H9 (cell line): Measurements from ENCODE around the gene EPHA3. TPM values are rescaled to one million over a fixed set of nuclear protein-coding genes. Genes with fewer than 3 reads are reported as not detected.

Source experiments
- DNase-seq: peaks from one replicate; pipeline ENCODE4 v3.0.0-alpha.2; 2017
- H2AFZ ChIP-seq: one replicate; pipeline ENCODE4 v1.6.1; 2013; ENCODE audit warnings: mild to moderate bottlenecking, low read length, control low read depth, moderate library complexity
- H2AK5ac ChIP-seq: 2 replicates; pipeline ENCODE4 v1.6.1; 2013; ENCODE audit warnings: low read length, control low read depth, mixed read lengths; ENCODE audit not compliant: insufficient read length
- H2BK120ac ChIP-seq: one replicate; pipeline ENCODE4 v1.6.1; 2013; ENCODE audit warnings: low read depth, mild to moderate bottlenecking, low read length, control low read depth, inconsistent platforms; ENCODE audit not compliant: poor library complexity, severe bottlenecking
- H2BK12ac ChIP-seq: 2 replicates; pipeline ENCODE4 v1.6.1; 2013; ENCODE audit warnings: low read length, control low read depth, mixed read lengths, low read depth; ENCODE audit not compliant: insufficient read length
- H2BK15ac ChIP-seq: 2 replicates; pipeline ENCODE4 v1.6.1; 2013; ENCODE audit warnings: low read depth, low read length, control low read depth
- H2BK20ac ChIP-seq: one replicate; pipeline ENCODE4 v1.6.1; 2013; ENCODE audit warnings: low read depth, mild to moderate bottlenecking, low read length, control low read depth, inconsistent platforms; ENCODE audit not compliant: poor library complexity, severe bottlenecking
- H2BK5ac ChIP-seq: 2 replicates; pipeline ENCODE4 v1.6.1; 2013; ENCODE audit warnings: low read length, control low read depth, mixed read lengths; ENCODE audit not compliant: insufficient read length
- H3K14ac ChIP-seq: 2 replicates; pipeline ENCODE4 v1.6.1; 2013; ENCODE audit warnings: low read length, control low read depth; ENCODE audit not compliant: insufficient read depth
- H3K18ac ChIP-seq: 2 replicates; pipeline ENCODE4 v1.6.1; 2013; ENCODE audit warnings: low read depth, mild to moderate bottlenecking, mixed read lengths, low read length, control low read depth; ENCODE audit not compliant: insufficient read length
- H3K23ac ChIP-seq: 2 replicates; pipeline ENCODE4 v1.6.1; 2013; ENCODE audit warnings: low read length, control low read depth, mixed read lengths, low read depth; ENCODE audit not compliant: insufficient read length
- H3K23me2 ChIP-seq: 2 replicates; pipeline ENCODE4 v1.6.1; 2013; ENCODE audit warnings: low read depth, mild to moderate bottlenecking, mixed read lengths, low read length, control low read depth; ENCODE audit not compliant: insufficient read length, poor library complexity, severe bottlenecking
- H3K27ac ChIP-seq: 2 replicates; pipeline ENCODE4 v1.5.1; 2013; ENCODE audit warnings: low read length, control low read depth, mixed read lengths, low read depth; ENCODE audit not compliant: insufficient read length
- H3K27me3 ChIP-seq: 2 replicates; pipeline ENCODE4 v1.6.1; 2013; ENCODE audit warnings: low read length, control low read depth, inconsistent platforms; ENCODE audit not compliant: insufficient read depth
- H3K4ac ChIP-seq: 2 replicates; pipeline ENCODE4 v1.6.1; 2013; ENCODE audit warnings: low read depth, mild to moderate bottlenecking, control low read depth, inconsistent platforms, low read length, moderate library complexity
- H3K4me1 ChIP-seq: 2 replicates; pipeline ENCODE4 v1.6.1; 2013; ENCODE audit warnings: low read length, control low read depth, inconsistent platforms; ENCODE audit not compliant: insufficient read depth
- H3K4me2 ChIP-seq: 2 replicates; pipeline ENCODE4 v1.6.1; 2013; ENCODE audit warnings: low read length, control low read depth, mixed read lengths; ENCODE audit not compliant: insufficient read length, insufficient read depth
- H3K56ac ChIP-seq: 2 replicates; pipeline ENCODE4 v1.6.1; 2013; ENCODE audit warnings: low read depth, mild to moderate bottlenecking, mixed read lengths, low read length, control low read depth; ENCODE audit not compliant: insufficient read length
- H3K79me1 ChIP-seq: 2 replicates; pipeline ENCODE4 v1.6.1; 2013; ENCODE audit warnings: low read depth, mild to moderate bottlenecking, moderate library complexity, low read length, control low read depth, inconsistent platforms; ENCODE audit not compliant: insufficient read depth, poor library complexity, severe bottlenecking
- H3K79me2 ChIP-seq: 2 replicates; pipeline ENCODE4 v1.6.1; 2013; ENCODE audit warnings: low read length, control low read depth, inconsistent platforms; ENCODE audit not compliant: insufficient read depth
- H3K9ac ChIP-seq: 2 replicates; pipeline ENCODE4 v1.6.1; 2013; ENCODE audit warnings: low read length, control low read depth, mixed read lengths; ENCODE audit not compliant: insufficient read length; ENCODE audit errors: extremely low read depth
- H3K9me3 ChIP-seq: one replicate; pipeline ENCODE4 v1.6.1; 2013; ENCODE audit warnings: low read depth, low read length, inconsistent platforms; ENCODE audit not compliant: control insufficient read depth
- H3T11ph ChIP-seq: one replicate; pipeline ENCODE4 v1.6.1; 2013; ENCODE audit warnings: mild to moderate bottlenecking, low read length, control low read depth, inconsistent platforms
- H4K20me1 ChIP-seq: one replicate; pipeline ENCODE4 v1.6.1; 2013; ENCODE audit not compliant: control insufficient read depth, insufficient read length, insufficient read depth
- H4K5ac ChIP-seq: 2 replicates; pipeline ENCODE4 v1.6.1; 2013; ENCODE audit warnings: low read depth, mild to moderate bottlenecking, mixed read lengths, low read length, control low read depth; ENCODE audit not compliant: insufficient read length
- H4K8ac ChIP-seq: replicated peaks from 2 replicates; pipeline ENCODE4 v1.6.1; 2013; ENCODE audit warnings: low read length, control low read depth, mixed read lengths, low read depth; ENCODE audit not compliant: insufficient read length
- H4K91ac ChIP-seq: 2 replicates; pipeline ENCODE4 v1.6.1; 2013; ENCODE audit warnings: low read depth, mild to moderate bottlenecking, moderate library complexity, mixed read lengths, low read length, control low read depth; ENCODE audit not compliant: insufficient read length
- H3K27ac Mint-ChIP-seq, 3 experiments: 2 replicates in 2 of 3; 3 replicates in 1 of 3; pipeline ENCODE4 v1.8.0; 2020 to 2021; ENCODE audit warnings: mixed read lengths in 3 of 3, mild to moderate bottlenecking in 1 of 3, moderate library complexity in 1 of 3
- H3K27me3 Mint-ChIP-seq: 2 replicates; pipeline ENCODE4 v1.8.0; 2021; ENCODE audit warnings: low read depth, mild to moderate bottlenecking, moderate library complexity, mixed read lengths
- H3K36me3 Mint-ChIP-seq, 3 experiments: 2 replicates in 2 of 3; 3 replicates in 1 of 3; pipeline ENCODE4 v1.8.0; 2020 to 2021; ENCODE audit warnings: low read depth in 3 of 3, mixed read lengths in 3 of 3; ENCODE audit not compliant: insufficient read depth in 1 of 3
- H3K4me1 Mint-ChIP-seq, 2 experiments: 2 replicates each; pipeline ENCODE4 v1.8.0; 2020; ENCODE audit warnings: mixed read lengths in 2 of 2
- H3K4me3 Mint-ChIP-seq, 2 experiments: 2 replicates in 1 of 2; 3 replicates in 1 of 2; pipeline ENCODE4 v1.8.0; 2020 to 2021; ENCODE audit warnings: mild to moderate bottlenecking in 2 of 2, mixed read lengths in 2 of 2, moderate library complexity in 1 of 2
- H3K9me3 Mint-ChIP-seq, 2 experiments: 2 replicates in 1 of 2; 3 replicates in 1 of 2; pipeline ENCODE4 v1.8.0; 2020; ENCODE audit warnings: mild to moderate bottlenecking in 2 of 2, mixed read lengths in 2 of 2, moderate library complexity in 1 of 2
- CTCF ChIP-seq: fragments of 200-600 bp; sonication (generic); conservative IDR thresholded peaks from 3 replicates; pipeline ENCODE4 v1.8.0; 2021; ENCODE audit warnings: antibody characterized with exemption, mild to moderate bottlenecking
- WGBS: extraction: QIAGEN DNeasy Blood & Tissue Kit; methylation state at CpG from one replicate; pipeline ENCODE4 v1.1.7; 2013; ENCODE audit warnings: missing lambda C conversion rate, low lambda C conversion rate, mixed read lengths; ENCODE audit not compliant: insufficient read length; ENCODE audit errors: extremely low coverage; 5-methylcytosine and 5-hydroxymethylcytosine counted together
- total RNA-seq: library from RNA; stranded (reverse); gene quantifications from 2 replicates; pipeline ENCODE4 v1.2.1, GENCODE V29; 2021

The EPHA3 gene
- total RNA-seq, 1 experiment from 2014 or later = 0.66 TPM

DNA sequence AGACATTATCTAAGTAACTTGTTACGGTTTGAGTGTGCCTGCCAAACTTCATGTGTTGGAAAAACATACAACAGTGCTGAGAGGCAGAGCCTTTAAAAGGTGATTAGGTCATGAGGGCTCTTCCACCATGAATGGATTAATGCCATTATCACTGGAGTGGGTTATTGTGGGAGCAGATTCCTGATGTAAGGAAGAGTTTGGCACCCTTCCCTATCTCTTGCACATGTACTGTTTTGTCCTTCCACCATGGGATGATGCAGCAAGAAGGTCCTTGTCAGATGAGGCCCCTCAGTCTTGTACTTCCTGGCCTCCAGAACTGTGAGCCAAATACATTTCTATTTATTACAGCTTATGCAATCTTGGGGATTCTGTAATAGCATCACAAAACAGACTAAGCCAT is 413.9 kb downstream of the EPHA3 start:
- H2BK12ac ChIP-seq = no peak overlapping the region
- H4K20me1 ChIP-seq = no peaks in the 10 kb centered on the region
- Mint-ChIP-seq H3K27me3 (no peaks in the 10 kb centered on the region), H3K36me3 (no peaks in the 10 kb centered on the region), H3K4me3 (no peak overlapping the region), H3K4me1 (peaks cover 8% of the 10 kb centered on the region in 2 experiments), H3K27ac (no peak overlapping the region), H3K9me3 (no peaks in the 10 kb centered on the region)
- no peak overlapping the region for H3K23ac ChIP-seq
- no peak overlapping the region for H2BK120ac ChIP-seq
- no peak overlapping the region for H3K18ac ChIP-seq
- H3K9me3 ChIP-seq = no peaks in the 10 kb centered on the region
- no peaks in the 10 kb centered on the region for H3K4me1 ChIP-seq
- H2AFZ ChIP-seq = no peak overlapping the region
- H3K27me3 ChIP-seq = no peaks in the 10 kb centered on the region
- H3K79me2 ChIP-seq = no peaks in the 10 kb centered on the region
- H3K9ac ChIP-seq = no peak overlapping the region
- H3K4me2 ChIP-seq = no peak overlapping the region
- no peak overlapping the region for H4K91ac ChIP-seq
- DNase-seq = no peak
- no peak for TF ChIP-seq CTCF
- no peak overlapping the region for H3K14ac ChIP-seq
- no peaks in the 10 kb centered on the region for H3K79me1 ChIP-seq
- no peak overlapping the region for H4K5ac ChIP-seq
- H3K4ac ChIP-seq = no peak overlapping the region
- H3K27ac ChIP-seq = no peak overlapping the region
- H3K56ac ChIP-seq = no peak overlapping the region
- H2BK5ac ChIP-seq = no peak overlapping the region
- H3T11ph ChIP-seq = no peak overlapping the region
- H2BK15ac ChIP-seq = no peak overlapping the region
- H2BK20ac ChIP-seq = no peak overlapping the region
- no CpG with 5 or more reads among the region's 1 CpG for WGBS
- H4K8ac ChIP-seq = no peak overlapping the region
- H2AK5ac ChIP-seq = no peak overlapping the region
- no peaks in the 10 kb centered on the region for H3K23me2 ChIP-seq
